DND-41 (cell line): Measurements from ENCODE around the gene SNRPB2.

ENCODE experiments used
- EZH2 ChIP-seq: IDR thresholded peaks from 3 replicates; pipeline ENCODE4 v1.6.1; 2012; ENCODE audit warnings: borderline replicate concordance, low read depth, mild to moderate bottlenecking, moderate library complexity, low read length, inconsistent platforms; ENCODE audit not compliant: severe bottlenecking
- TF ChIP-seq, protein P1 (sequence below): IDR thresholded peaks from 2 replicates; pipeline ENCODE4 v1.5.1; 2012; ENCODE audit warnings: borderline replicate concordance, low read length, moderate library complexity, mild to moderate bottlenecking; ENCODE audit not compliant: poor library complexity, severe bottlenecking; ENCODE audit errors: extremely low read depth

DNA sequence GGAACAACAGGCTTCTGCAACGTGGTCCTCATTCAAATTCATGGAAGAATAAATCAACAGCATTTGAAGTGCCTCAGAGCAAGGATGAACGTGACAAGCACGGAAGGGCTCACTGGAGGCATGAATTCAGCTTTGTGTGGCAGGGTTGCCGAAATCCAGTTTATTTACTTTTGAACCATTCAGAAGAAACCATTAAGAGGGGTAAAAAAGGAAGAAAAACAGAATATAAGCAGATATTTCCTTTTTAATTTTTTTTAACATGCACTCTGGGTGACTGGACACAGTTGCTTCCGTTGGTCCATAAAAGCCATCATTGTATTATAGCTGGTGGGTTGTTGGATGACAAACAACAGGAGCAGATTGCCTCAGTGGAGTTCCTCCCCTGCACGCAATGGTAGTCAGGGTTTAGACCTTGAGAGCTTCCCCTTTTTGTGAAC is 17.3 kb upstream of the SNRPB2 start:
- TF ChIP-seq, protein P1, sequence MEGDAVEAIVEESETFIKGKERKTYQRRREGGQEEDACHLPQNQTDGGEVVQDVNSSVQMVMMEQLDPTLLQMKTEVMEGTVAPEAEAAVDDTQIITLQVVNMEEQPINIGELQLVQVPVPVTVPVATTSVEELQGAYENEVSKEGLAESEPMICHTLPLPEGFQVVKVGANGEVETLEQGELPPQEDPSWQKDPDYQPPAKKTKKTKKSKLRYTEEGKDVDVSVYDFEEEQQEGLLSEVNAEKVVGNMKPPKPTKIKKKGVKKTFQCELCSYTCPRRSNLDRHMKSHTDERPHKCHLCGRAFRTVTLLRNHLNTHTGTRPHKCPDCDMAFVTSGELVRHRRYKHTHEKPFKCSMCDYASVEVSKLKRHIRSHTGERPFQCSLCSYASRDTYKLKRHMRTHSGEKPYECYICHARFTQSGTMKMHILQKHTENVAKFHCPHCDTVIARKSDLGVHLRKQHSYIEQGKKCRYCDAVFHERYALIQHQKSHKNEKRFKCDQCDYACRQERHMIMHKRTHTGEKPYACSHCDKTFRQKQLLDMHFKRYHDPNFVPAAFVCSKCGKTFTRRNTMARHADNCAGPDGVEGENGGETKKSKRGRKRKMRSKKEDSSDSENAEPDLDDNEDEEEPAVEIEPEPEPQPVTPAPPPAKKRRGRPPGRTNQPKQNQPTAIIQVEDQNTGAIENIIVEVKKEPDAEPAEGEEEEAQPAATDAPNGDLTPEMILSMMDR: no peak
- no peak for TF ChIP-seq EZH2
